HL-60 (cell line): ENCODE measurements around the gene ERCC1.

Source experiments
- DNase-seq, 2 experiments: peaks; one replicate each; pipeline ENCODE4 v3.0.0-alpha.2; 2010 to 2020; ENCODE audit warnings: low read depth in 1 of 2, low spot score in 1 of 2
- H3K27ac ChIP-seq: fragments of 250-450 bp; sonication (Bioruptor Pico); replicated peaks from 2 replicates; pipeline ENCODE4 v1.5.1; 2020; ENCODE audit warnings: mild to moderate bottlenecking, moderate library complexity
- H3K27me3 ChIP-seq: fragments of 250-450 bp; sonication (Bioruptor Pico); 2 replicates; pipeline ENCODE4 v1.5.1; 2021; ENCODE audit warnings: mild to moderate bottlenecking, moderate library complexity; ENCODE audit not compliant: insufficient read depth, poor library complexity, severe bottlenecking
- H3K4me3 ChIP-seq: replicated peaks from 2 replicates; pipeline ENCODE4 v1.5.1; 2011; ENCODE audit warnings: mild to moderate bottlenecking, control low read depth, low read length; ENCODE audit not compliant: insufficient read depth
- GABPA ChIP-seq: IDR thresholded peaks from 2 replicates; pipeline ENCODE4 v1.6.1; 2012; ENCODE audit warnings: low read depth
- POLR2AphosphoS5 ChIP-seq: IDR thresholded peaks from 2 replicates; pipeline ENCODE4 v1.6.1; 2012; ENCODE audit warnings: low read depth
- SPI1 ChIP-seq: IDR thresholded peaks from 2 replicates; pipeline ENCODE4 v1.6.1; 2012; ENCODE audit warnings: low read depth, mild to moderate bottlenecking, borderline replicate concordance
- TF ChIP-seq, protein P1 (sequence below): IDR thresholded peaks from one replicate; pipeline ENCODE4 v1.5.1; 2011; ENCODE audit warnings: low read length, control low read depth, inconsistent platforms; ENCODE audit not compliant: insufficient read depth
- TF ChIP-seq, protein P2 (sequence below): IDR thresholded peaks from 2 replicates; pipeline ENCODE4 v1.6.1; 2012; ENCODE audit warnings: low read depth; ENCODE audit not compliant: insufficient replicate concordance

The ERCC1 gene

DNA sequence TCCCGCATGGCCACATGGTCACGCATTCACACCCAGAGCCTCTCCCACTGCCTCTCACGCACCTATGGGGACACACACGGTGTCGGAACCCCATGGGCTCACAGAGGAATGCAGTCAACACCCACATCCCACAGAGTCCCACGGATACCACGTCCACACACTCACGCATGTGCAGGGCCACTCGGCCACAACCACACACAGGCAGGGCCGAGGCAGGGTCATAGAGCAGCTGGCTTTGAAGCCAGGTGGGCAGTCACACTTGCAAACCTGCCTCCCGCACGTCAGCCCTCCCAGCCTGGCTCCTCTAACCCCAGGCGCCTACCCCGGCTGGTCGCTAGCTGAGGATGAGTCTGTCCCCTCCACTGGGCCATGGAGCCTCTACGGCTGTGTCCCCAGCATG, 61.4 kb downstream of the ERCC1 start:
- DNase-seq: no peak
- Histone ChIP-seq H3K27ac (no peak overlapping the region), H3K27me3 (no peaks in the 10 kb centered on the region), H3K4me3 (no peak overlapping the region)
- TF ChIP-seq, protein P1, sequence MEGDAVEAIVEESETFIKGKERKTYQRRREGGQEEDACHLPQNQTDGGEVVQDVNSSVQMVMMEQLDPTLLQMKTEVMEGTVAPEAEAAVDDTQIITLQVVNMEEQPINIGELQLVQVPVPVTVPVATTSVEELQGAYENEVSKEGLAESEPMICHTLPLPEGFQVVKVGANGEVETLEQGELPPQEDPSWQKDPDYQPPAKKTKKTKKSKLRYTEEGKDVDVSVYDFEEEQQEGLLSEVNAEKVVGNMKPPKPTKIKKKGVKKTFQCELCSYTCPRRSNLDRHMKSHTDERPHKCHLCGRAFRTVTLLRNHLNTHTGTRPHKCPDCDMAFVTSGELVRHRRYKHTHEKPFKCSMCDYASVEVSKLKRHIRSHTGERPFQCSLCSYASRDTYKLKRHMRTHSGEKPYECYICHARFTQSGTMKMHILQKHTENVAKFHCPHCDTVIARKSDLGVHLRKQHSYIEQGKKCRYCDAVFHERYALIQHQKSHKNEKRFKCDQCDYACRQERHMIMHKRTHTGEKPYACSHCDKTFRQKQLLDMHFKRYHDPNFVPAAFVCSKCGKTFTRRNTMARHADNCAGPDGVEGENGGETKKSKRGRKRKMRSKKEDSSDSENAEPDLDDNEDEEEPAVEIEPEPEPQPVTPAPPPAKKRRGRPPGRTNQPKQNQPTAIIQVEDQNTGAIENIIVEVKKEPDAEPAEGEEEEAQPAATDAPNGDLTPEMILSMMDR: no peak
- no peak for TF ChIP-seq POLR2AphosphoS5
- TF ChIP-seq, protein P2, sequence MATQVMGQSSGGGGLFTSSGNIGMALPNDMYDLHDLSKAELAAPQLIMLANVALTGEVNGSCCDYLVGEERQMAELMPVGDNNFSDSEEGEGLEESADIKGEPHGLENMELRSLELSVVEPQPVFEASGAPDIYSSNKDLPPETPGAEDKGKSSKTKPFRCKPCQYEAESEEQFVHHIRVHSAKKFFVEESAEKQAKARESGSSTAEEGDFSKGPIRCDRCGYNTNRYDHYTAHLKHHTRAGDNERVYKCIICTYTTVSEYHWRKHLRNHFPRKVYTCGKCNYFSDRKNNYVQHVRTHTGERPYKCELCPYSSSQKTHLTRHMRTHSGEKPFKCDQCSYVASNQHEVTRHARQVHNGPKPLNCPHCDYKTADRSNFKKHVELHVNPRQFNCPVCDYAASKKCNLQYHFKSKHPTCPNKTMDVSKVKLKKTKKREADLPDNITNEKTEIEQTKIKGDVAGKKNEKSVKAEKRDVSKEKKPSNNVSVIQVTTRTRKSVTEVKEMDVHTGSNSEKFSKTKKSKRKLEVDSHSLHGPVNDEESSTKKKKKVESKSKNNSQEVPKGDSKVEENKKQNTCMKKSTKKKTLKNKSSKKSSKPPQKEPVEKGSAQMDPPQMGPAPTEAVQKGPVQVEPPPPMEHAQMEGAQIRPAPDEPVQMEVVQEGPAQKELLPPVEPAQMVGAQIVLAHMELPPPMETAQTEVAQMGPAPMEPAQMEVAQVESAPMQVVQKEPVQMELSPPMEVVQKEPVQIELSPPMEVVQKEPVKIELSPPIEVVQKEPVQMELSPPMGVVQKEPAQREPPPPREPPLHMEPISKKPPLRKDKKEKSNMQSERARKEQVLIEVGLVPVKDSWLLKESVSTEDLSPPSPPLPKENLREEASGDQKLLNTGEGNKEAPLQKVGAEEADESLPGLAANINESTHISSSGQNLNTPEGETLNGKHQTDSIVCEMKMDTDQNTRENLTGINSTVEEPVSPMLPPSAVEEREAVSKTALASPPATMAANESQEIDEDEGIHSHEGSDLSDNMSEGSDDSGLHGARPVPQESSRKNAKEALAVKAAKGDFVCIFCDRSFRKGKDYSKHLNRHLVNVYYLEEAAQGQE: no peak
- no peak for TF ChIP-seq GABPA
- no peak for TF ChIP-seq SPI1

DNA sequence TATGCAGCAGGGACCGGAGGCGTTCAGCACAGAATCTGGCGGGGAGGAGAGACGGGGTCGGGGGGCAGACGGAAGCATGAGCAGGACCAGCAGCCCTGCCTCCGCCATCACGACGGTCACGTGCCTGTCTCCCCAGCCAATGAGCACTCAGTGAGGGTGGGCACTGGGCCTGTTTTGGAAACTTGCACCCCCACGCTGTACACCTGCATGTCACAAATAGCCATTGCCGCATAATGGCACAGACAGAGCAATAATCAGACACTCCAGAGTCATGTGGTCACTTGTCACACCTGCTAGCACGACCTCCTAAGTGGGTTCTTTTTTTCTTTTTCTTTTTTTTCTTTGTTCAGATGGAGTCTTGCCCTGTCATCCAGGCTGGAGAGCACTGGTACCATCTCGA, 62.1 kb downstream of the ERCC1 start:
- Histone ChIP-seq H3K4me3 (no peak overlapping the region), H3K27me3 (no peaks in the 10 kb centered on the region), H3K27ac (no peak overlapping the region)
- TF ChIP-seq POLR2AphosphoS5 (no peak), GABPA (no peak), SPI1 (no peak)
- TF ChIP-seq, protein P2: no peak
- TF ChIP-seq, protein P1: no peak
- DNase-seq: no peak

DNA sequence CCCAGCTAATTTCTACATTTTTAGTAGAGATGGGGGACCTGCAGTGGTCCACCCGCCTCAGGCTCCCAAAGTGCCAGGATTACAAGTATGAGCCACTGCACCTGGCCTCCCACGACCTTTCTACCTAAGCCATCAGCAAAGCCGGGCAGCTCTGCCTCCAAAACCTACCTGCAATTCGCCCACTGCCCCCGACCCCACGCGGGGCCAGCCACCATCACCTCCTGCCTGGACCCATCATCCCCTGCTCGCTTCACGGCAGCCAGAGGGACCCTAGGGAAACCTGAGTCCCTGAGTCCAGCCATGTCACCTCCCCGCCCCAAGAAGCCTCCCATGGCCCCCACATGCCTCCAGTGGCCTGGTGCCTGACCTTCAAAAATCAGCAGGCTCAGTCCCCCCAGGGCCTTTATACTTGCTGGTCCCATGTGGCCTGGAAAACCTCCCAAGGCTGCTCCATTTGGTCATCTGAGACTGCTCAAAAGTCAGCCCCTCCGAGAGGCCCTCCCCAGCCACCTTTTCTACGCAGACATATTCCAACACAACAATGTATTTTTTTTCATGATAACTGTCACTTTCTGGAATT, 65.4 kb downstream of the ERCC1 start:
- TF ChIP-seq, protein P1: no peak
- TF ChIP-seq POLR2AphosphoS5 (no peak), GABPA (no peak), SPI1 (no peak)
- TF ChIP-seq, protein P2: no peak
- Histone ChIP-seq H3K27me3 (no peaks in the 10 kb centered on the region), H3K27ac (no peak overlapping the region), H3K4me3 (no peak overlapping the region)
- DNase-seq: no peak
